Muscle layer of colon (tissue), 2 donors: ENCODE results near the gene SAP30BP.
"Not testable (repeated sequence)": the region's sequence is repeated elsewhere in the genome, so short reads cannot be mapped to it uniquely, and the experiment has no call there.

Experiments used
- H3K27ac ChIP-seq: one replicate; pipeline ENCODE4 v1.7.0; 2013; ENCODE audit warnings: low read depth, mild to moderate bottlenecking, low read length, moderate library complexity
- H3K27me3 ChIP-seq, 2 donors: one replicate each; pipeline ENCODE4 v1.7.0; 2013; ENCODE audit warnings: low read length in 2 of 2, mild to moderate bottlenecking in 2 of 2; ENCODE audit not compliant: insufficient read depth in 2 of 2, control insufficient read depth in 1 of 2
- H3K36me3 ChIP-seq: one replicate; pipeline ENCODE4 v1.7.0; 2013; ENCODE audit warnings: mild to moderate bottlenecking, low read length; ENCODE audit not compliant: insufficient read depth
- H3K4me1 ChIP-seq: one replicate; pipeline ENCODE4 v1.7.0; 2013; ENCODE audit warnings: mild to moderate bottlenecking, low read length; ENCODE audit not compliant: insufficient read depth
- H3K4me3 ChIP-seq, 2 donors: one replicate each; pipeline ENCODE4 v1.7.0; 2013; ENCODE audit warnings: low read length in 2 of 2, low read depth in 1 of 2, mild to moderate bottlenecking in 1 of 2, moderate library complexity in 1 of 2
- H3K9ac ChIP-seq: one replicate; pipeline ENCODE4 v1.7.0; 2013; ENCODE audit warnings: low read length
- H3K9me3 ChIP-seq: one replicate; pipeline ENCODE4 v1.7.0; 2013; ENCODE audit warnings: mild to moderate bottlenecking, low read length
- donor health status: abdominal sarcoma.
- donor health status: Adenocarcinoma of cecum.

The SAP30BP gene

GRCh38 chr17:75634754-75635609, 32.2 kb upstream of the SAP30BP start:
- Histone ChIP-seq H3K4me3 (peak overlapping the region in 1 of 2 donors; percentile 27), H3K27ac (no peak overlapping the region), H3K4me1 (peaks cover 23% of the 10 kb centered on the region), H3K36me3 (no peaks in the 10 kb centered on the region), H3K9ac (no peak overlapping the region), H3K9me3 (no peaks in the 10 kb centered on the region), H3K27me3 (no peaks in the 10 kb centered on the region)

GRCh38 chr17:75635610-75636202, 31.4 kb upstream of the SAP30BP start:
- no peak overlapping the region for H3K27ac ChIP-seq
- no peak overlapping the region for H3K9ac ChIP-seq
- no peaks in the 10 kb centered on the region for H3K36me3 ChIP-seq
- H3K27me3 ChIP-seq: no peaks in the 10 kb centered on the region
- no peak overlapping the region for H3K4me3 ChIP-seq
- no peaks in the 10 kb centered on the region for H3K9me3 ChIP-seq
- H3K4me1 ChIP-seq: peaks cover 23% of the 10 kb centered on the region

GRCh38 chr17:75636381-75637142, 30.6 kb upstream of the SAP30BP start:
- no peak overlapping the region for H3K4me3 ChIP-seq
- no peak overlapping the region for H3K9ac ChIP-seq
- no peaks in the 10 kb centered on the region for H3K9me3 ChIP-seq
- H3K4me1 ChIP-seq: peaks cover 23% of the 10 kb centered on the region
- no peak overlapping the region for H3K27ac ChIP-seq
- no peaks in the 10 kb centered on the region for H3K36me3 ChIP-seq
- no peaks in the 10 kb centered on the region for H3K27me3 ChIP-seq

GRCh38 chr17:75637143-75637538, 30.0 kb upstream of the SAP30BP start:
- no peak overlapping the region for H3K27ac ChIP-seq
- H3K4me3 ChIP-seq: no peak overlapping the region
- H3K27me3 ChIP-seq: no peaks in the 10 kb centered on the region
- peaks cover 23% of the 10 kb centered on the region for H3K4me1 ChIP-seq
- no peaks in the 10 kb centered on the region for H3K36me3 ChIP-seq
- H3K9ac ChIP-seq: no peak overlapping the region
- H3K9me3 ChIP-seq: no peaks in the 10 kb centered on the region

GRCh38 chr17:75637551-75637950, 29.6 kb upstream of the SAP30BP start:
- H3K9ac ChIP-seq: no peak overlapping the region
- no peaks in the 10 kb centered on the region for H3K27me3 ChIP-seq
- no peak overlapping the region for H3K4me3 ChIP-seq
- no peak overlapping the region for H3K27ac ChIP-seq
- H3K4me1 ChIP-seq: peaks cover 20% of the 10 kb centered on the region
- H3K36me3 ChIP-seq: peaks cover 3% of the 10 kb centered on the region
- no peaks in the 10 kb centered on the region for H3K9me3 ChIP-seq

GRCh38 chr17:75638039-75638438, 29.1 kb upstream of the SAP30BP start:
- not testable (repeated sequence) for H3K4me3 ChIP-seq, H3K27me3 ChIP-seq, H3K27ac ChIP-seq, H3K9ac ChIP-seq, H3K36me3 ChIP-seq, H3K9me3 ChIP-seq
- H3K4me1 ChIP-seq: peaks cover 15% of the 10 kb centered on the region

- Histone ChIP-seq H3K9ac (no peak overlapping the region), H3K4me3 (no peak overlapping the region), H3K36me3 (peaks cover 4% of the 10 kb centered on the region), H3K4me1 (peaks cover 7% of the 10 kb centered on the region), H3K27ac (no peak overlapping the region), H3K9me3 (no peaks in the 10 kb centered on the region), H3K27me3 (no peaks in the 10 kb centered on the region)
Observed at GRCh38 chr17:75638893-75639292, 28.2 kb upstream of the SAP30BP start.

- Histone ChIP-seq H3K4me1 (peaks cover 2% of the 10 kb centered on the region), H3K27ac (no peak overlapping the region), H3K27me3 (no peaks in the 10 kb centered on the region), H3K36me3 (peaks cover 4% of the 10 kb centered on the region), H3K9me3 (no peaks in the 10 kb centered on the region), H3K4me3 (no peak overlapping the region), H3K9ac (no peak overlapping the region)
Observed at GRCh38 chr17:75639327-75639726, 27.8 kb upstream of the SAP30BP start.

GRCh38 chr17:75639771-75640555, 27.2 kb upstream of the SAP30BP start:
- H3K4me1 ChIP-seq: no peaks in the 10 kb centered on the region
- no peak overlapping the region for H3K4me3 ChIP-seq
- no peak overlapping the region for H3K9ac ChIP-seq
- H3K27ac ChIP-seq: no peak overlapping the region
- H3K36me3 ChIP-seq: peaks cover 4% of the 10 kb centered on the region
- H3K27me3 ChIP-seq: no peaks in the 10 kb centered on the region
- H3K9me3 ChIP-seq: no peaks in the 10 kb centered on the region

GRCh38 chr17:75640556-75641119, 26.5 kb upstream of the SAP30BP start:
- Histone ChIP-seq H3K27me3 (no peaks in the 10 kb centered on the region), H3K4me3 (no peak overlapping the region), H3K9me3 (no peaks in the 10 kb centered on the region), H3K4me1 (no peaks in the 10 kb centered on the region), H3K9ac (no peak overlapping the region), H3K27ac (no peak overlapping the region), H3K36me3 (peaks cover 4% of the 10 kb centered on the region)

GRCh38 chr17:75641343-75641742, 25.8 kb upstream of the SAP30BP start:
- Histone ChIP-seq H3K4me1 (no peaks in the 10 kb centered on the region), H3K27ac (no peak overlapping the region), H3K36me3 (peaks cover 4% of the 10 kb centered on the region), H3K27me3 (no peaks in the 10 kb centered on the region), H3K9ac (no peak overlapping the region), H3K4me3 (no peak overlapping the region), H3K9me3 (no peaks in the 10 kb centered on the region)
